IPS-11a (cell line): ENCODE measurements around the gene ABCA4.

Source experiments
- H3K4me3 ChIP-seq: one replicate; pipeline ENCODE4 v1.5.1; 2013; ENCODE audit warnings: low read depth, low read length, control low read depth

The ABCA4 gene

GRCh38 chr1:94031154-94031553 lies 89.8 kb downstream of the ABCA4 start:
- no peak overlapping the region for H3K4me3 ChIP-seq

DNA sequence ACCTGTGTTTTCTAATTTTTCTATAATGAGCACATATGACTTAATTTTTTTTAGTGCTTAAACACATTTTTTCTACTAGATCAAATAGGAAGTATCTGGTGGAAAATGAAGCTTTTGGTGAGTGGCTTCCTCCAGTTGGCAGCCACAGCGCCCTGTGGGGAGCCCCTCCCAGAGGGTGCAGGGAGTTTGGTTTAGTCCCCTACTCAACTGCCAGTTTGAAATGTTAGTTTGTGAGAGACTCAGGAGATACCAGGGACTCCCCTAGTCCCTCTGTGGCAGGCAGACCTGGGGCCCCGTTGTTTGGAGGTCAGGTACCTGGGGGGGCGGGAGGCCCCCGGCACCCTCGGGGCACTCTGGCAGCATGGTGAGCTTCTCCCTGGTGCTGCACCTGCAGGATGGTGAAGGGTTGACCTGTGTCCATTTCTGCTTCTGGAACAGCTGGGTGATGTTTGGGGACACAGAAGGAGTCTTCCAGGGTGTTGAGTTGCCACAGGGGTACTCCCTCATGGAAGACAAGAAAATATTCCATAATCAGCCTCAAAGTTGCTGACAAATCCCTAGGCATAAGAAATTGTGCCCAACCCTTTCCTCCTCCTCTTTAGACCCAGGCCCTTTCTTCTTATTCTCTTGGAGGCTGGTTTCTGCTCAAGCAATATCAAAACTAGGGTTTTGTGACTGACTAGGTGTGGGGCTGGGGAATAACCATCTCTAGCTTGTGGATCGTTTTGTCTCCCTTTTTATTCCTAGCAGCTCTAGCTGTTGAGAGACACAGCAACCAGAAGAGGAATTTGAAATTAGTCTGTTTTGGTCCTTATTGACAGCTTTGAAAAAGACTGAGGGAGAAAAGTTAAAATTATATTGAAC lies 91.6 kb downstream of the ABCA4 start:
- H3K4me3 ChIP-seq: no peak overlapping the region

DNA sequence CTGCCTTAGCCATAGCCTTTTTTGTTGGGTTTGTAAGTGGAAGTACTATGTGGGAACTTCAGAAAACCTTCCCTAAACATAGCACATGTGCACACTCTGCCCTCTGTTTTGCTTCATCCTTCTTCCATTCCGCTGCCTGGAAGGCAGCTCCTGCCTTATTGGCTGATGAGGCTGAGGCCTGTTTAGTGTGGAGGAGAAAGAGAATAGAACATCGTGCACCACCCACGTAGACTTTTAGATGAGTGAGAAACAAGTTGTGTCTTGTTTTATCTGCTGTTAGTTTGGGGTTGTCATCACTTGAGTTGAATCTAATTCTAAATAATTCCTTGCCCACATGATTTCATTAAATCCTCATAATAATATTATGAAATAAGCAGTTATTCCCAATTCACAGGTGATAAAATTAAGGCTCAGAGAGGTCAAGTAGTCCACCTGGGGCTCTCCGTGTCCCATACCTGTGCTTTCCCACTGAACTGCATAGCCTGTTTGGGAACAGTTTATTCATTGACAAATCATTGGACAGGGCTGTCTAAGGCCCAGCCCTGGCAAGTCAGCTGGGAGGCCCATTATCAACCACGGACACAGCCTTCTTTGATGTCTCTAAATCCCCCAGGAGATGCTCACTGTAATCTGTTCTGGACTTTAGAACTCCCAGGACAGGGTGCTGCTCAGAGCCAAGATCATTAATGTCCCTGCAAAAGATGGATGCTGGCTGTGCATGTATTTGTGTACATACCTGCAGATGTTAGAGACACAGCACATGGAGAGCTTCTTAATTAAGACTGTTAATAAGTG lies 93.0 kb downstream of the ABCA4 start:
- no peak overlapping the region for H3K4me3 ChIP-seq

GRCh38 chr1:94026619-94027380 lies 94.1 kb downstream of the ABCA4 start:
- H3K4me3 ChIP-seq: no peak overlapping the region

DNA sequence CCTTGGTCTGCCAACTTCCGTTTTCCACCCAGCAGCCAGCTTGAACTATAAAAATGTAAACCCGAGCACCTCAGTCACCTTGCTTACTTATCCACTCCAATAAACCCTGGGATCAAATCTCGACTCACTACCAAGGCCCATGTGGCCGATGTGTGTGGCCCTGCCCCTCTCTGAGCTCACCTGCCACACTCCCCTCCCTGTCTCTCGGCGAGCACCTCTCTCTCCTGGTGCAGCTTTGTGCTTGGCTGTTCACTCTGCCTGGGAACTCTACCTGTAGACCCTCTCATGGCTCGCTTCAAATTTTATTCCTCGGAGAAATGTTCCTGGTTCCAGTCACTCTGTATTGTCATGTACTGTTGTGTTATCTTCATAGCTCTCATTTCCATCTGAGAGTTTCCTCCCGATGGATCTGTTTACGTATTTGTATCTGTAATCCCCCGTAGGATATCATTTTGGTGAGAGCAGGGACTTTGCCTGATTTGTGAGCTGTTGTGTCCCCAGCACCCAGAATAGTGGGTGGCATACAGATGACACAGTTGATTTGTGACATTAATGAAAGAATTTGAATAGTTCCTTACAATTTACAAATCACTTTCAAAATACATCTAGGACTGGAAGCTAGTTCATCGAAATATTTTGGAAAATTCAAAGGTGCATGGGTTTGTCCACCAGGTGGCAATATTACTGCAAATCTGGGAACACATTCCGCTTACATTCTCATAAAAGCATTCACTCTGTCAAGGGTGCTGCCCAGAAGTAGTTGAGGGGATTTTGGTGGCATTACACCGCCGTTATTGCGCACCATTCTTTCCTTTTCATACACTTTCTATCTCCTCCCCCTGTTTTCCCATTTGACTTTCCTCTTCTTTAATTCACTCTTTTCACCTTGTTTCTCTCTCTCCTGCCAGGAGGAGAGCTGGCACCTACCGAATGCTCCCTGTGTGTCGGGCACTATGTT lies 95.3 kb downstream of the ABCA4 start:
- H3K4me3 ChIP-seq: no peak overlapping the region

GRCh38 chr1:94024104-94024792 lies 96.7 kb downstream of the ABCA4 start:
- H3K4me3 ChIP-seq: no peak overlapping the region

- no peak overlapping the region for H3K4me3 ChIP-seq
These were observed 98.3 kb downstream of the ABCA4 start for GRCh38 chr1:94022471-94023189.

GRCh38 chr1:94020764-94021579 lies 100.0 kb downstream of the ABCA4 start:
- H3K4me3 ChIP-seq: no peak overlapping the region

DNA sequence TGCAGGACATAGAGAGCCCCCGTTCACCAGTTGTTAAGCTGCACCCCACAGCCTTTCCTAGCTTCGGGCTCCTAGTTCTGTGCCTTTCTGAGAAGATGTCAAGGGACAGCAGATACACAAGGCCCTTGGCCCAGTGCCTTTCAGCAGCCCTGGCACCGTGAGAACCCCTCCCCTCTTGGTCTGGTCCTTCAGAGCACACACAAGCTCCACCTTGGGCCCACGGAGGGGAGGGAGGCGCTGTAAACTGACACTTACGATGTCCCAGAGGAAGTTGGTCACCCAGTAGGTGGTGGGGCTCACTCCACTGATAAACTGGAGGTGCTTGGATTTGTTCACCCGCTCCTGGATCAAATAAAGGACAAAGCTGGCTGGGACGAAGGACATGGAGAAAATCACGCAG lies 101.6 kb downstream of the ABCA4 start:
- no peak overlapping the region for H3K4me3 ChIP-seq

DNA sequence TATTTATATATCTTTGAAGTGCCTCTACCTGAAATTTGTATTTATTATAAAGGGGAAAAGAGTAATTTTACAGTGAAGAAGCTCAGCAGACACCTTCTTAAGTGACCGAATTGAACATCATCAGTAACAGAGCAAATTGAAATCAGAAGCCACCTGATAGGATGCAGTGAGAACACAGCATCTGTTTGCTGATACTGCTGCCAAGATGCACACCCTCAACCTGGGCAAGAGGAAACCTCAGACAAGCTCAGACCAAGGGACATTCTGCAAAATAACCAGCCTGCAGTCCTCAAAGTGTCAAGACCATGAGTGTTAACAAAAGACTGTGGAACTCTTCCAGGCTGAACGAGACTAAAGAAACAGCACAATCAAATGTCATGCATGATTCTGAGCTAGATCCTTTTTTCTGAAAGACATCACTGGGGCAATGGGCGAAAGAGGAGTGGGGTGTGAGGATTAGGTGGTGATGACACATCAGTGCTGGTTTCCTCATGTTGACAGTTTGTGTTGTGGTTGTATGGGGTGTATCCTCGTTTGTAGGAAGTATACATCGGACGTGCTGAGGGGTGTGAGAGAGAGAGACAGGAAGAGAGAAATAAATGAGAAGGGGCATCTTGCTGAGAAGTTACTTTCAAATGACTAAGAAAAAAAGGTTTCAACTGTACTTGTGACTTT lies 103.7 kb downstream of the ABCA4 start:
- H3K4me3 ChIP-seq: no peak overlapping the region

- no peak overlapping the region for H3K4me3 ChIP-seq
These were observed 105.5 kb downstream of the ABCA4 start for GRCh38 chr1:94015489-94015817.

DNA sequence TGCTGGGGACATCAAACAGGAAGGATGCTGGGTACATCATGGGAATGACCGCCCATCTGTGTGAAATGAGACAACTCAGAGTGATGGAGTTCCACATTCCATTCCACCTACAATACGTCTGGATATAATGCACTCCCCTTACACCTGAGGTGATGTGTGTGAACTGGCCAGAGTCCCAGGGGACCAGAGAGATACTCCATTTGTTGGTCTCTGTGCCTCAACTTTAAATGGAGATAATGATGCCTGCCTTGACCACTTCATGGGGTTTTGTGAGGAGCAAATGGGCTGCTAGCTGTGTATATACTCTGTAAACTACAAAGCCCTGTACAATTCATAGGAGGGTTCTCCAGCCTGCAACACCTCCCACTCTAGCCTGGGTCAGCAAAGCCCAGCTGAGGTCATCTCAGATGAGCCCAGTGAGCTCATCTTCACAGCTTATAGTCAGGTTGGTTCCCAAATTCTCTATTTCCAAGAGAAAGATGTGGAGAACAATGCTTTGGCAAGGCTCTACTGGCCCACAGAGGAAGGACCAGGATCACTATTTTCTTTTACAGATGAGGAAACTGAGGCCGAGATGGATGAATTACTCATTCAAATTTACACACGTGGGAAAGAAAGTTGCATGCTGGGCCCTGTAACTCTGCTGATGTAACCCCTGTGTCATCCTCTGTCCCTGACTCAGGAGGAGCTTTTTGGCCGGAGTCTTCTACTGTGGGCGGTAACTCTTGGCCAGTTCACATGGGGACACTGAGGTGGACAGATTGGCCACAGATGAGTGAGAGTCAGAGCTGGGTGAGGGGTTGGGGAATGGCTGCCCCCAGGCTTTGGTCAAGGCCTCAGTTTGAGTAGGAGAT lies 106.1 kb downstream of the ABCA4 start:
- no peak overlapping the region for H3K4me3 ChIP-seq

DNA sequence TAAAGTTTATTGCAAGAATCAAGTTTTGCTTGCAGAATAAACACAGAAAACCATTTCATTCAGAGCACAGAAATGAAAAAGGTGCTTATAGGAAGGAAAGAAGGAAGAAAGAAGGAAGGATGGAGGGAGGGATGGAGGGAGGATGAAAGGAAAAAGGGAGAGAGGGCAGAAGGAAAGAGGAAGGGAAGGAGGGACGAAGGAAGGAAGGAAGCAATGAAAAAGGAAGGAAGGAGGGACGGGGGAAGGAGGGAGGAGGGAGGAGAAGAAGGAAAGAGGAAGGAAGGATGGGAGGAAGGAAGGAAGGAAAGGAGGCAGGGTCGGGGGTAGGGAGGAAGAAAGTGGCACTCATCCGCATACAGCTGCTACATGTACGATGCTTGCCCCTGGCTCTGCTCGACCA lies 106.9 kb downstream of the ABCA4 start:
- H3K4me3 ChIP-seq: no peak overlapping the region

GRCh38 chr1:94013367-94013878 lies 107.5 kb downstream of the ABCA4 start:
- H3K4me3 ChIP-seq: no peak overlapping the region

DNA sequence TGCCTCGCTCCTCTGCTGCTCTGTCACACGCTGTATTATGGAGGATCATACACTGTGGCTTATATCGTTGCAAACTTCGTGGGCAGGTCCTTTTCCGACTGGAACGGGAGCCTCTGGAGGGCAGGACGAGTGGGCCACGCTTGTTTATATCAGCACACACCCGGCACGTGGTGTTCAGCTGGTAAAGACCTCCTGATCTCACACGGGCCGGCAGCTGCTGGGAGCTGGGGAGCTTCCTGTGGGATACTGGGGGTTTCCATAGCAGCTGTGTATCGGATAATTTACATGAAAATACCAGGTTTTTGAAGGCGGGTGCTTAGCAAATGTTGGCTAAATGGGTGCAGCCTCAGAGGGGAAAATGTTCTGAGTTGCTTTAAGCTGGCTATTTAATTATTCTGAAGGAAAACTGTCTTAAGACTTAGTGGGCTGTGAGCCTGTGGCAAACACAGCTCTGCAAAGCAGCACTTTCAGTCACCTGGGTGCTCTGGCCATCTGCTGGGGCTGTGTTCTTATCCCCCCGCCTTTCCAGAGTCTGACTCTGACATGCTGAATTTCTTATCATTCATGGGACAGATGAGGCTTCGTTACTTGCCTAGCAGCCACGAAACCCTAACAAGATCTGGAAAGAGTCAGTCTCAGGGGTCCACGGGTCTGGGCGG lies 108.1 kb downstream of the ABCA4 start:
- H3K4me3 ChIP-seq: no peak overlapping the region
